ENCODE measurements around the gene CACNB2.

CACNB2 gene

DNA sequence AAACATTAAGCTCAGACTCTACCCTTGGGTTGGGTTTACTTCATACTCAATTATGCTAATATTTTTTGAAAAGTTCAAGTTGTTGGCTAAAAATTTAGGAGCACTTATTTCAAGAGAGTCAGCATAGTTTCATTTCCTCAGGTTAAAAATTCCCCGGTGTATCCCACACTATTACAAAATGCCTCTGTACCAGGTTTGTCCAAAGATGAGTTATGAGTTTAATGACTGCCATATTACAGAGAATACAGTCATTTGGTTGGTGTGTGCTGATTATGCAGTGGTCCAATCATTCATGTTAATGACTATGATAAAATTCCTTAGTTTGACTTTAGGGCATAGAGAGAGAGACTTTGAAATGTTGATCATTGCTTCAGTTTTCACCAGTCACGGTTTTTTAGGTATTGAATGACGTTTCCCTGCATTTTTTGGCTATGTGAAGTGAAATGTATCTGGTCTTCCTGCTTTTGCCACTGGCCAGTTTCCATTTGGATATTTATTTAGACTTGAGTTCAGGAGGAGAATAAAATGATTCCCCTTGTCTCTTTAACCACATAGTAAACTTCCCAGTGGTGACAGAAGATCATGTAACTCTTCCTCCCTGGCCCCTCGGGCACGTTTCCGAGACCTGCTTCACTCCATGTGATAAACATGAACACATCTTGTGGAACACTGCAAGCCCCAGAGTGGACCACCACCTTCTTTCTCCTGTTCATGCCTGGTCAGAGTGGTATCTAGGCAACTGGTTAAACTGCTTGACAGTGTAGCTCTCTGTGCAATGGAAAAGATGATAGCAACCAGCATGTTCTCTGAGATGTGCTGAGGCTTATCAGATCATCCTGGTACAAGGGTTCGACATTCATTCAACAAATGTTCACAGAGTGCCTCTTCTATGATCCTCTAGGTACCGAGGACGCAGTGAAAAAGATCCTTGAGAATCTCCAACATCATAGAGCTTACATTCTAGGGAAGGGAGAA is 153.6 kb downstream of the CACNB2 start:
- no peak for DNase-seq (ENCODE audit: low spot score)

DNA sequence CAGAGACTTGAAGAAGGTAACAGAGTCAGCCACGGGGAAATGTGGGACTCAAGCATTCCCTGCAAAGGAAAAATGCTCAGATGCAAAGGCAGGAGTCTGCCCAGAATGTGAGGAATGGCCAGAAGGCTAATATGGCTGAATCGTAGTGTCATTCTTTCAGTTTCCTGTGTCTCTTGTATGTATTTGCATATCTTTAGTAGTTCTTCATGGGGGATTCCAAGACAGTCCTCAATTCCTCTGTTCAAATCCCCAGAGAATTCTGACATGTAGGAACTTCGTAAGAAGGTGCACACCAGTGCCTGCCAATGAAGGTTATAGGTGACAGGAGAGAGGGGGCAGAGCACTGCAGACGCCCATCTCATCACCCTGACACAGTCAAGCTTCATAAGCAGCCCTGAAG is 154.4 kb downstream of the CACNB2 start:
- DNase-seq (ENCODE audit: low spot score), result no peak

- DNase-seq (ENCODE audit: low spot score), result no peak
These were observed 157.4 kb downstream of the CACNB2 start for GRCh38 chr10:18297659-18298058.

DNA sequence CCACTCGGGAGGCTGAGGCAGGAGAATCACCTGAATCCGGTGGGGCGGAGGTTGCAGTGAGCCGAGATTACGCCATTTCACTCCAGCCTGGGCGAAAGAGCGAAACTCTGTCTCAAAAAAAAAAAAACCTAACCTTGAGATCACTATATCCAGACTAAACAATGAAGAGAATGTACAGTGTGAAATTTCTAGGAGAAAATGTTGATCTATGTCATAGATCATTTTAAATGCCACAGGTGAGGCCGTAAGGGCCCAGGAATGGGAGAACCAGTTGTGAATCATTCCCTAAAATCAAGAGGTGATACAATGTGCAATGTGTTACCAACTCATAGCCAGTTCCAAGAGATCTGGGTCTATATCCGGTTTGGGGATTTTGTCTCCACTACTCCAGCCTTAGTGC is 158.0 kb downstream of the CACNB2 start:
- DNase-seq (ENCODE audit: low spot score), result no peak

DNA sequence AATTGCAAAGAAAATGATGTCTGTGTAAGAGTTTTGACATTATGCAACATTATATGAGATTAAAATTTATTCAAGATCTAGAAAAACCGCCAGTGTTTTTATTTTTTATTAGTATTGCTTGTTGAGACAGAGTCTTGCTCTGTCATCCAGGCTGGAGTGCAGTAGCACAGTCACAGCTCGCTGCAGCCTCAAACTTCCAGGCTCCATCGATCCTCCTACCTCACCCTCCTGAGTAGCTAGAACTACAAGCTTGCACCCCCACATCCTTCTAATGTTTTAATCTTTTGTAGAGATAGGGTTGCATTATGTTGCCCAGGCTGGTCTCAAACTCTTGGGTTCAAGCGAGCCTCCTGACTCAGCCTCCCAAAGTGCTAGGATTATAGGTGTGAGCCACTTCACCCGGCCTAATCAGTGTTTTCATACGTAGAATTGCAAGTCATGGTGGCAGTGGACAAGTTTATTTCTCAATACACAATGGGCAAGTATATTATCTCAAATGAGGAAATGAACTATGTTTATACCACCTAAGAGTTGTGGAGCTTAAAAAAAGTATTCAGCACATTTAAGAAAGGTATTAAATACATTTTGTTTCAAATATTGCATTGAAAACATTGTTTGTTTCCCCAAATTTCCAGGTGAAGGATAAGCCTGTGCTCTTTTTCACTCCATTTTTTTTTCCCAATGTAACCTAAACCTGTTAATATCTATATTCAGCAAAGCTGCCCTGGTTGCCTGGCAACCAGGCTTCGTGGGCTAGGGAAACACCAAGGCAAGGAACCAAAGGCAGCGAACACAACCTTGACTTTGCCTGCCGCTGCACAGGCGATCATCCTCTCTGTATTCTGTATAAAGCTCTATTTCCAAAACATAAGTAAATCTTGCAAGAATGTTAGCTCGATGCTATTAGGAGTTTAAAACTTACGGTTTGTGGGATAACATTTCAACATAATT is 163.9 kb downstream of the CACNB2 start:
- no peak for DNase-seq (ENCODE audit: low spot score)

- DNase-seq (ENCODE audit: low spot score), result no peak
These were observed 165.8 kb downstream of the CACNB2 start for GRCh38 chr10:18306031-18306430.

GRCh38 chr10:18308600-18308999 is 168.4 kb downstream of the CACNB2 start:
- no peak for DNase-seq (ENCODE audit: low spot score)

DNA sequence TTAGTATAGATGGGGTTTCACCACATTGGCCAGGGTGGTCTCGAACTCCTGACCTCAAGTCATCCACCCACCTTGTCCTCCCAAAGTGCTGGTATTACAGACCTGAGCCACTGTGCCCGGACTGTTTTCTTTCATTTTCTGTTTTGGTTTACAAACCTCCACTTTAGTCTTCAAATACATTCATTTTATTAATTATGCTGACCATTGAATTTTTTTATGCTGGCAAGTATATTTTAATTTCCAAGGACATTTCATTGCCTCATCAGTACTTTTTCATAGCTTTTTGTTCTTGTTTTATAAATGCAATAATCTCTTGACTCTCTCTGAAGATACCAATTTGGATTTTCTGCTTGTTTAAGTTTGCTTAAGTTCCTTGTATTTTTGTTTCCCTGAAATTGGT is 170.5 kb downstream of the CACNB2 start:
- no peak for DNase-seq (ENCODE audit: low spot score)

DNA sequence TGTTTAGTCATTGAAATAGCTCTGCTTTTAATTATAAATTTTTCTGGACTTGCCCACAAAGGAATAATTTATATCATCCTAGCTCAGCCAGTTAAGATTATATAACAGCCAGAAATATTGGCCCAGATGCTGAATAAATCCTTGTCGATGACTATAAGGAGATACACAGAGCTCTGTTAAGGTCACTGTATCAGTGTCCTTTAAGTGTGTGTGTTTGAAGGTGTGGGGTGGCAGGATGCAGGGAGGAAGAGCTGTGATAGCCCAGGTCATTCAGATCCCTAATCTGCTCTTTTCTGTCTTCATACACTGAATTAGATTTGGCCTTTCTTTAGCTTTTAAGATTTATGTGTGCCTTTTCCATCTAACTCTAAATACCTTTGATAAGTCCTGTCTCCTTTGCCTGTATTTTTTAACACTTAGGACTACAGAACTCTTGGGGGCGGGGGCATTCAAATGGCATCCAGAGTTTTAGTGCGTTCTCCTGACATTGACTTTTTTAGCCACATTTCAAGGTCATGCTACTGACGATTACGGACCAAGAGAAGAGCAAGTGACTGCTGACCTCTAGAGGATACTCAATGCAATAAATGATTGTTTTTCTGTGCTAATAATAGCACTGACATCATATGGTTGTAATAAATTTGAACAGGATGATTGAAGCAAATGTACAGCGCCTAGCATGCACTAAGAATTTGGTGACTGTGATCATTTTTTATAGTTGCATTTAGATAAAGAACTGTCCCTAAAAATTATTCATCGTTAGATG is 172.3 kb downstream of the CACNB2 start:
- DNase-seq (ENCODE audit: low spot score), result peak; percentile 54

DNA sequence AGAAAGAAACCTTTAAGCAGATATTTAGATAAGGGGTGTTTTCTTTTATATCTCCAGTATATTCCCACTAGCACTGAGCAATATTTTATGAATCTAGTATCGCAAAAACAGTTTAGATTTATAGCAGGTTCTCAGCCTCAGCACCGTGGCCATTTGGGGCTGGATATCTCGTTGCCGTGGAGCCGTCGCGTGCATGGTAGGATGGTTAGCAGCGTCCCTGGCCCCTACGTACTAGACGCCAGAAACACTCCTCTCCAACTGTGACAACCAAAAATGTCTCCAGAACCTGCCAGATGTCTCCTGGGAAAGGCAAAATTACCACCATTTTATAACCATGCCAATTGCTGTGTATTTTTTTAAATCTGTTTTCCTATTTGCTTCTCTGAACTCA is 172.9 kb downstream of the CACNB2 start:
- no peak for DNase-seq (ENCODE audit: low spot score)

GRCh38 chr10:18313626-18314025 is 173.4 kb downstream of the CACNB2 start:
- no peak for DNase-seq (ENCODE audit: low spot score)

DNA sequence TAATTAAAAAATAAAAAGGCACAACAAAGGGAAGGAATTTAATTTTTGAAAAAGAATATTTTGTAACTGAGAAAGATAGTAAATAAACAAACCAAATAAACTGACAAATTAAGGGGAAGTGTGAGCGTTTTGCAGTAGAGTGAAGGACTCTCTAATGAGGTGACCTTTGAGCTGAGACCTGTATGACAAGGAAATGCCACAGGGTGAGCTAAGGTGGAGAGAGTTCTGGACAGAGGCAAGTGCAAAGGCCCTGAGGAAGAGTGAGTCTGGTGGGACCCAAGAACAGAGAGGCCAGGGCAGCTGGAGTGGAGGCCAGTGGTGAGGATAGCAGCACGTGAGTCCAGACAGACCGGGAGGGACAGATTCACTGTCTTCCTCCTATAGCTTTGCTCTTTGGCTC is 179.4 kb downstream of the CACNB2 start:
- DNase-seq (ENCODE audit: low spot score), result no peak

- no peak for DNase-seq (ENCODE audit: low spot score)
These were observed 181.1 kb downstream of the CACNB2 start for GRCh38 chr10:18321371-18321770.

DNA sequence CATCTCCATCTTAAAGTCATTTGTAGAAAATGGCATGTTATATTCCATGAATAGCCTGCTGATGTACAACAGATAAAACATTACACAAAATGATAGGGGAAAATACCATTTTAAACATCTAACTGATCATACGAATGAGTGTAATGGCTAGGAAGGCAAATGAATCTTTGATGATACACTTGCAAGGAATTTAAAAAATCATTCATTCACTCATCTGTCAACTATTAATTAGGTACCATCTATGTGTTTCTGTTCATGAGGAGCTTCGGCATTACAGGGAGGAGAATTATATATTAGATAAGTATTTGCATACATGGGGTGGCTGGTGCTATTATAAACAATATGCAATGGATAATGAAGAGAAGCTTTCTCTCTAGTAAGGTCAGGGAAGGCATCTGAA is 183.7 kb downstream of the CACNB2 start:
- no peak for DNase-seq (ENCODE audit: low spot score)

GRCh38 chr10:18325410-18325809 is 185.2 kb downstream of the CACNB2 start:
- DNase-seq (ENCODE audit: low spot score), result no peak

DNA sequence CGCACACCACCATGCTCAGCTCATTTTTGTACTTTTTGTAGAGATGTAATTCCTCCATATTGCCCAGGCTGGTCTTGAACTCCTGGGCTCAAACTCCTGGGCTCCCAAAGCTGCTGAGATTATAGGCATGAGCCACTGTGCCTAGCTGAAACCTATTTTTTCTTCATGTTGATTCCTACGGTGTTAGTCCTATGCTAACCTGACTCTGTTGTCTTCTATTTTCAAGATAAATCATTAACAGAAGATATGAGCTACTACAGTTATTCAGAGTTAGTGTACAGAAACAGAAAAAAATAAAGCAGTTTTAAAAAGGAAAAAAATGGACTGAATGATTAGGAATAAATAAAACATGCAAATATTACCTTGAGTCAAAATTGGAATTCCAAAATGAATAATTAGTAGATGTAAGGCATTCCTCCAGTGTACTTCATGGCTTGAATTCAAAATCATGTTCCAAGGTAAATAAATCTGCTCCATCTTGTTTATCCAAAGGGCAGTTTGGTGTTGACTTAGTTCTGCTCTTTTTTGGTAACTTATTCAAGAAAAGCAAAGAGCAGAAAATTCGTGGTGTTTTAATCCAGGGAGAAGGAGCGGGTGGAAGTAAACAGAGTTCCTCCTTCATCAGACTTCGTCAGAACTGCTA is 185.8 kb downstream of the CACNB2 start:
- DNase-seq (ENCODE audit: low spot score), result no peak

DNA sequence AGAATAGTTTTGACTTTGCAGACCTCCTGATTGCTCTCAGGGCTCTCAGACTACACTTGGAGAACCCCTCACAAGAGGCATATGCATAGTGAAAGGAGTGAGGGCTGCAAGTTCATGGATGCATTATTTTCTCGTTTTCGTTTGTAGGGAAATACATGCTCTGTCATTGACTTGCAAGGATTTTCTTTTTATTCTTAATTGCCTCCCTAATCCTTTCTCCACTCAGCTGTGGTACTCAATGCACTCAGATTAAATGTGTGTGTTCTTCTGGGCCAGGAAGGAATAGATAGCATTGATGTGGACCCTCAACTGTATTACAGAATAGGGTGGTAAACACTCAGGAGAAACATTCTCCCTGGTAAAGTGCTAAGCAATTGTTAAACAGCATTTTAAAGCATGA is 188.7 kb downstream of the CACNB2 start:
- no peak for DNase-seq (ENCODE audit: low spot score)

DNA sequence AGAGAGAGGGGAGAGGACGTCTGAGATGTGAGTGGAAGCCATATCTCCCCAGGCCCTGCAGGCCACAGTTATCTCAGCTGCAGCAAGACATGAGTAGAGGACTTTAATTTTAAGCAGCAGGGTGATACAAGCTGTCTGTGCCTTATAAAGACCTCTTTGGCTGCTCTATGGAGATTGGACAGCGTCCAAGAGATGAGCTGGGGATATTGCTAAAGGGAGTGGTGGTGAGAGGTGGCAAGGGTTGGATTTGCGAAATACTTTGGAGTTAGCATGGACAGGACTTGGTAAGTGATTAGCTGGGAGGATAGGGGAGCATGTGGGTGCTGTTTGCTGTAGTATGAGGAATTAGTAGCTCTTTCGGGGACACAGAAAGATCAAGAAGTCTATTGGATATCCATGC is 191.8 kb downstream of the CACNB2 start:
- no peak for DNase-seq (ENCODE audit: low spot score)

- DNase-seq (ENCODE audit: low spot score), result no peak
These were observed 192.3 kb downstream of the CACNB2 start for GRCh38 chr10:18332484-18332883.

DNA sequence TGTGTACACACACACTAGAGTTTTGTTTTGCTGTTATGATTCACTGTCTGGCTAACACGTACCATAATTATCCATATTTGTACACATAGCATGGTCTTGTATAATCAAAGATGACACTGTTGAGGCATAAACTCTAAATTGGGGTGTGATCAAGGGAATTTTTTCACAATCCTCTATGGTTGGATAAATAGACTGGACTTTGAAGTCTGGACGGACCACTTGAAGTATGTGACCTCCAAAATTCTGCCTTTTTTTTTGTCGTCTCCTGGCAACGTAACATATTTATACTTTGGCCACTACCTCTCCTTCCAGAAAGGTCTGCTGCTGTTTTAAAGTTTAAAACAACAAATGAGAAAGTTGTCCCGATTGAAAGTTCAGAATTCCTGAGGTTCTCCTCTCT is 193.4 kb downstream of the CACNB2 start:
- no peak for DNase-seq (ENCODE audit: low spot score)

- no peak for DNase-seq (ENCODE audit: low spot score)
These were observed 194.1 kb downstream of the CACNB2 start for GRCh38 chr10:18334116-18334867.

All from SW480 (cell line).